ENCODE data around the gene RUNX1.

DNA sequence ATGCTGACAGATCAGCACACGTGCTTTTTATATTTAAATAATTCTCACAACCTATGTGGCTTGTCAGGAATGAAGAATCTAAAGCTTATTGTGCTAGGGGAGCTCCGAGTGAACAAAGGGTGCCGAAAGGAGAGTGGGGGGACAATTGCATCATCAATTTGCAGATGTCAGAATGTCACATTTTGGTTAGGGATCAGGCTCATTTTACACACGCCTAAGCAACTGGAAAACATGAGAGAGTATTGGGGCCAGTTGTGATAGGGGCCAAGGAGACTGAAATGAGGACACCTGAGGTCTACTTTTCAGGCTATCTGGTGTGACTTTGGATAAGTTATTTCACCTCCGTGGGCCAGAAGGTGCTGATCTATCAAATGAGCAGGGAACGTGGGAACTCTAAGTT is 31.8 kb downstream of the RUNX1 start:
- no peak for TF ChIP-seq EP300 (IDR thresholded peaks at IDR 0.05; ENCODE audit: borderline replicate concordance in 1 of 2, low read depth in 1 of 2, low read length in 1 of 2)
- TF ChIP-seq, protein P1, sequence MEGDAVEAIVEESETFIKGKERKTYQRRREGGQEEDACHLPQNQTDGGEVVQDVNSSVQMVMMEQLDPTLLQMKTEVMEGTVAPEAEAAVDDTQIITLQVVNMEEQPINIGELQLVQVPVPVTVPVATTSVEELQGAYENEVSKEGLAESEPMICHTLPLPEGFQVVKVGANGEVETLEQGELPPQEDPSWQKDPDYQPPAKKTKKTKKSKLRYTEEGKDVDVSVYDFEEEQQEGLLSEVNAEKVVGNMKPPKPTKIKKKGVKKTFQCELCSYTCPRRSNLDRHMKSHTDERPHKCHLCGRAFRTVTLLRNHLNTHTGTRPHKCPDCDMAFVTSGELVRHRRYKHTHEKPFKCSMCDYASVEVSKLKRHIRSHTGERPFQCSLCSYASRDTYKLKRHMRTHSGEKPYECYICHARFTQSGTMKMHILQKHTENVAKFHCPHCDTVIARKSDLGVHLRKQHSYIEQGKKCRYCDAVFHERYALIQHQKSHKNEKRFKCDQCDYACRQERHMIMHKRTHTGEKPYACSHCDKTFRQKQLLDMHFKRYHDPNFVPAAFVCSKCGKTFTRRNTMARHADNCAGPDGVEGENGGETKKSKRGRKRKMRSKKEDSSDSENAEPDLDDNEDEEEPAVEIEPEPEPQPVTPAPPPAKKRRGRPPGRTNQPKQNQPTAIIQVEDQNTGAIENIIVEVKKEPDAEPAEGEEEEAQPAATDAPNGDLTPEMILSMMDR (IDR thresholded peaks at IDR 0.05) = no peak
- no peak for TF ChIP-seq GABPA (IDR thresholded peaks at IDR 0.05; ENCODE audit: low read depth)
- TF ChIP-seq, protein P2, sequence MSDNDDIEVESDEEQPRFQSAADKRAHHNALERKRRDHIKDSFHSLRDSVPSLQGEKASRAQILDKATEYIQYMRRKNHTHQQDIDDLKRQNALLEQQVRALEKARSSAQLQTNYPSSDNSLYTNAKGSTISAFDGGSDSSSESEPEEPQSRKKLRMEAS (IDR thresholded peaks at IDR 0.05; ENCODE audit: low read depth) = no peak
